Mucosa of descending colon (tissue), 3 donors: ENCODE results near the gene SALL3. TPM values are rescaled to one million over a fixed set of nuclear protein-coding genes. Genes with fewer than 3 reads are reported as not detected.

Source experiments
- ATAC-seq: fragments of 200-7000 bp; cut with Tn5 transposase; one replicate; pipeline ENCODE4 v1.9.1; 2020; ENCODE audit warnings: mild to moderate bottlenecking, moderate library complexity
- DNase-seq, 3 donors: peaks; one replicate each; pipeline ENCODE4 v3.0.0-alpha.2; 2020
- H3K36me3 ChIP-seq: fragments of 200-600 bp; one replicate; pipeline ENCODE4 v1.8.0; 2021; ENCODE audit warnings: low read depth, mild to moderate bottlenecking
- H3K4me1 ChIP-seq: fragments of 200-600 bp; one replicate; pipeline ENCODE4 v1.8.0; 2021; ENCODE audit warnings: low read depth, mild to moderate bottlenecking
- H3K4me3 ChIP-seq: fragments of 200-600 bp; one replicate; pipeline ENCODE4 v1.8.0; 2021; ENCODE audit warnings: mild to moderate bottlenecking
- H3K9me3 ChIP-seq: fragments of 200-600 bp; one replicate; pipeline ENCODE4 v1.8.0; 2021; ENCODE audit warnings: mild to moderate bottlenecking
- intact Hi-C, 2 donors: fragments of 100-400 bp; cut with DNase I in 1 of 2; cut with micrococcal nuclease in 1 of 2; formaldehyde crosslinking; loops; one replicate each; pipeline versions ENCODE4 v1.11.0 to v1.11.1; 2022; cut with DNase I, micrococcal nuclease
- total RNA-seq, 3 donors: library from RNA; stranded (reverse); fragmentation: NEBNext Ultra II Directional in 2 of 3; extraction: Animal tissue kit (Norgen Biotek cat#: 25700) in 2 of 3; gene quantifications; one replicate each; pipeline versions ENCODE4 v1.2.1 to v1.2.4, GENCODE V29; 2021 to 2023
- TF ChIP-seq, protein P1 (sequence below): fragments of 200-600 bp; IDR thresholded peaks from one replicate; pipeline ENCODE4 v1.8.0; 2022; ENCODE audit warnings: antibody characterized with exemption, mild to moderate bottlenecking
- donor health status: DM: no; HTN: no; CAD: no; lungs with moderate emphysema.
- donor health status: DM: no; HTN: no; CAD: no.
- donor health status: DM: no; HTN: yes; CAD: no.

The SALL3 gene
- total RNA-seq, 3 donors from 2014 or later, result not detected

DNA sequence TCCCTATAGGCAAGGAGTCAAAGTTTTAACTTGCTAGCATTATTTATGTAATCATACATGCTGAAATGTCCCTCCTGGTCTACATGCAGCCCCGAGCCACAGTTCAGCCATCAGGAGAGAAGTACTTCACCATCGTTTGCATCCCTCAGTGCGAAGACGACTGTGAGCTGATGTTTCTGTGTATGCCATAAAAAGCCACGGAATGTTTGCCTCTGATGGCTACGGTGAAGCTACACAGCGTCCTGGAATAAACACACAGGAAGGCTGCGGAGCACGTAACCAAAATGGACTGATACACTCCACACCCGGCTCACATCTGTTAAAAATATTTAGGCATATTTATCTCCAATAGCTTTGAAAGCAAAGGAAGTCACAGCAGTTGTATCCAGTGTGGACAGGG, 4.3 kb upstream of the SALL3 start:
- H3K4me3 ChIP-seq, result no peak overlapping the region
- no peaks in the 10 kb centered on the region for H3K9me3 ChIP-seq
- DNase-seq, result no peak
- TF ChIP-seq, protein P1, sequence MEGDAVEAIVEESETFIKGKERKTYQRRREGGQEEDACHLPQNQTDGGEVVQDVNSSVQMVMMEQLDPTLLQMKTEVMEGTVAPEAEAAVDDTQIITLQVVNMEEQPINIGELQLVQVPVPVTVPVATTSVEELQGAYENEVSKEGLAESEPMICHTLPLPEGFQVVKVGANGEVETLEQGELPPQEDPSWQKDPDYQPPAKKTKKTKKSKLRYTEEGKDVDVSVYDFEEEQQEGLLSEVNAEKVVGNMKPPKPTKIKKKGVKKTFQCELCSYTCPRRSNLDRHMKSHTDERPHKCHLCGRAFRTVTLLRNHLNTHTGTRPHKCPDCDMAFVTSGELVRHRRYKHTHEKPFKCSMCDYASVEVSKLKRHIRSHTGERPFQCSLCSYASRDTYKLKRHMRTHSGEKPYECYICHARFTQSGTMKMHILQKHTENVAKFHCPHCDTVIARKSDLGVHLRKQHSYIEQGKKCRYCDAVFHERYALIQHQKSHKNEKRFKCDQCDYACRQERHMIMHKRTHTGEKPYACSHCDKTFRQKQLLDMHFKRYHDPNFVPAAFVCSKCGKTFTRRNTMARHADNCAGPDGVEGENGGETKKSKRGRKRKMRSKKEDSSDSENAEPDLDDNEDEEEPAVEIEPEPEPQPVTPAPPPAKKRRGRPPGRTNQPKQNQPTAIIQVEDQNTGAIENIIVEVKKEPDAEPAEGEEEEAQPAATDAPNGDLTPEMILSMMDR, result no peak
- no peaks in the 10 kb centered on the region for H3K36me3 ChIP-seq
- intact Hi-C loops, result no loop called here
- no peak for ATAC-seq
- H3K4me1 ChIP-seq, result peaks cover 4% of the 10 kb centered on the region

DNA sequence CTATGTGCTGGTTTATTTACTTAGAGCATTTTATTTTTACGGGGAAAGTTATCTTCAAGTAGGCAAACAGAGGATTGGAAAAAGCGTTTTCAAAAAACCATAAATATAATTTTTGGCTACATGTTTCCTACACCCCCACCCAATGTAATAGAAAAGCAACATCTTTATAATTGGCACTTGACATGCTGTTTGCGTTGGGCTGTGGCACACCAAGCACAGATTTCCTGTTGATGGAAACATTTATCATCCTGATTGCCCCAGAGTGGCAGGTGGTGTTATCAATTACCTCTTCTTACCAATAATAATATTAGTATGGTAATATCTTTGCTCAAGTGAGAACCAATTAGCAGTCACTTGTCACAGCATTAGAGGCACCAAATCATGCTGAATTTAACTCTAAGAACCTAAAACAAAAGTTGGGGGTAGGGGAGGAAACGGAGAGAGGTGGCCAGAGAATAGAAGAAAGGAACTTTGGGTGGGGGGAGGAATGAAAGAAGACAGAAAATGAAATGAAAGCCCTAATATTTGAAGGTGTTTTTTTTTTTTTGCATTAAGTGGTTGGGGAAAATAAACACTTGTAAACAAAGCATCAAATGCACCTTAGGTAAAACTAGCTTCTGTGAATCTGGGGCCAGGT, 3.8 kb upstream of the SALL3 start:
- no peaks in the 10 kb centered on the region for H3K36me3 ChIP-seq
- peaks cover 4% of the 10 kb centered on the region for H3K4me1 ChIP-seq
- H3K4me3 ChIP-seq, result no peak overlapping the region
- ATAC-seq (no peak), DNase-seq (no peak)
- TF ChIP-seq, protein P1, result no peak
- H3K9me3 ChIP-seq, result no peaks in the 10 kb centered on the region
- intact Hi-C loops, result no loop called here

DNA sequence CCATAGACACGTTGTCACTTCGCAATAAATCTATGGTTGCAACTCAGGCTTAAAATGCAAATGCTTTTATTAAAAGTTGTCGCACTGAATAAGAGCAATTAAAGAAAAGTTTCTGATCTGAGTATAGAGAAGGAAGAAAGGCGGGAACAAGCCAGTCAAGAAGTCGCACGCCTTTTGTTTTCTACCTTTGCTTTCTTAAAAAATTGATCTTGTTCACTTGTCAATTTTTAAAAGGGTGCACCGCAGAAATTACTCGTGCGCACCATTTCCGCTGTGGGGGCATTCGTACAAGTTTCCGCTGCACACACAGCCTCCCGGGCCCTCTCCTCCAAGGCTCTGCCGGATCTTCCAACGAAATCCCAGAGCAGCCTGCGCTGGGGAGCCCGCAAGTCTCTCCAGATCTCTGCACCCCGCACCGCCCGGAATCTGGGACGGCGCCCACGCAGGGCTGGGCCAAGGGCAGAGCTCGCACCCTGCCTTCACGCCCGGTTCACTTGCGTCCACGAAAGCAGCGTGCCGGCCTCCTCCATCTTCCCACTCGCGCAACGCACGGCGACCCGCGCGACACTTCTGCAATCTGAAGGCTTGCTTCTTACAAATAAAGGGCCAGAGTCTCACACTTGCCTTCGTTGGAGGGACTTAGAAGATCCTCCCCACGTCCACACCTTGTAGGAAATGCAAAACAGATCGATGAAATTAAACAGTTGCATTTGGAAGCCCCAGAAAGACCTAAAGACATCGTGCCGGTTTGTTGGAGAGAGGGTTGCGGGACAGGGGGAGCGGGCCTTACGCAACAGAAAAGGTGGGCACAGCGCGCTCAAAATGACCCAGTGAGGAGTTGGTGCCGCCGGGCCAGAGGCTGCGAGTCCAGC, 2.6 kb upstream of the SALL3 start:
- Histone ChIP-seq H3K4me1 (peaks cover 4% of the 10 kb centered on the region), H3K4me3 (no peak overlapping the region), H3K36me3 (no peaks in the 10 kb centered on the region), H3K9me3 (no peaks in the 10 kb centered on the region)
- intact Hi-C loops, result no loop called here
- ATAC-seq (no peak), DNase-seq (peak in 1 of 3 donors; percentile 26)
- TF ChIP-seq, protein P1, result no peak

DNA sequence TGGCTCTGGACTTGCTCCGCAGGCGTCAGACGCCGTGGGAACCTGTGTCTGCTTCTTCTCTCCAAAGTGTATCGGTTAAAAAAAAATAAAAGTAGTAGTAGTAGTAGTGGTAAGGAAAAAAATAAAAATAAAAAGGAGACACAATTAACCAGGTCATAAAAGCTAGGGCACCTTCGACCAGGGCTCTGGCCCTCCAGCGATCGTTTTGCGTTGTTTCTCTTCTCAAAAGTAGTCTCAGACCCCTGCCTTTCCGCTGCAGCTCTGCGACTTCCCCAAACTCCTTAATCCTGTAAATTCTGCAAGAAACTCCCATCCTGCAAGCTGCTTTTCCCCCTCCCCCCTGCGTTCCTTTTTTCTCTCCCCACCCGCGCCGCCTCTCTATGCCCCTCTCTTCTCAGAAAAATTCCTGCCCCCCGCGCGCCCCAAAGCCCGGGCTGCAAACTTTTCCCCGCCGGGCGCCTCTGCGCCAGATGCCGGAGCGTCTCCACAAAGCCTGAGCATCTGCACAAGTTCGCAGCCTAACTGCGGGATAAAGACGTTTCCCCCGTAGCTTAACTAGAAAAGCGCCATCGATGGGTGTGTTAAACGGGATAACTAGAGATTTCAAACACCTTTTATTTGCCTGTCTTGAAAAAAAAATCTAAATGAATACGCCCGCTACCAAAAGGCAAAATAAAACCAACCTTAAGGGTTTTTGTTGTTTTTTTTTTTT, 1.8 kb upstream of the SALL3 start:
- Histone ChIP-seq H3K4me3 (no peak overlapping the region), H3K4me1 (peaks cover 4% of the 10 kb centered on the region), H3K36me3 (no peaks in the 10 kb centered on the region), H3K9me3 (no peaks in the 10 kb centered on the region)
- no peak for DNase-seq
- TF ChIP-seq, protein P1, result no peak
- intact Hi-C loops, result no loop called here
- ATAC-seq, result no peak

DNA sequence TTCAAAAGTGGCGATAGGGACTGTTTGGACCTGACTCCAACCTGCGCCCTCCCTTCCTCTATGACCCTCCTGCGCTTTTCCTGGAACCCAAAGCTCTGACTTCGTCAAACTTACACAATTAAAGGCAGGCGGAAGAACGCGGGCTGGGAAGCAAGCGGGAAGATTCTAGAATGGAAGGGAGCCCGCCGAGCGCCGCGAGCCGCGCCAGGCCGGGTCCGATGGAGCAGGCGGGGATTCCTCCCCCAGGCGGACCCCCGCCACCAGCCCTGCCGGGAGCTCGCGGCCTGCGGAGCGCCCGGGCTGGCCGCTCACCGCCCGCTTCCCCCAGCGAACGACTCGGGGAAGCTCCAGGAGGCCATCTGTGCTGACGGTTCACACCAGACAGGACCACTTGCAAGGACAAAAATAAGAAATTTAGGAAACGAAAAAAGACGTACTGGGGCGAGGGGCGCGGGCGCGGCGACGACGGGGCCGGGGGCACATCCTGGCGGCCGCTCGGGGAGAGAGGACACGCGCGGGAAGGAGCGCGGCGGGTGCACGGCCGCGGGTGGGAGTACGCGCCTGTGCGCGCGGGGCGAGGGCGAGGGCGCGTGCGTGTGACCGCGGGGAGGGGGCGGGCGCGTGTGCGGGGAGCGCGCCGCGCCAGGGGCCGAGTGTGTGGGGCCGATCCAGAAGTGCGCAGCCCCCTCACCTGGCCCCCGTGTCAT, 1.1 kb upstream of the SALL3 start:
- TF ChIP-seq, protein P1, result no peak
- intact Hi-C loops, result no loop called here
- Histone ChIP-seq H3K4me3 (no peak overlapping the region), H3K9me3 (no peaks in the 10 kb centered on the region), H3K36me3 (no peaks in the 10 kb centered on the region), H3K4me1 (peaks cover 4% of the 10 kb centered on the region)
- DNase-seq, result no peak
- ATAC-seq, result no peak
